Right renal cortex interstitium (tissue), 3 donors: ENCODE results near the gene FAU. TPM values are rescaled to one million over a fixed set of nuclear protein-coding genes. Genes with fewer than 3 reads are reported as not detected.

Source experiments
- DNase-seq, 3 donors: peaks; one replicate each; pipeline ENCODE4 v3.0.0-alpha.2; 2013; ENCODE audit warnings: low read depth in 3 of 3, low spot score in 2 of 3
- polyA plus RNA-seq, 3 donors: library from polyadenylated mRNA; unstranded; fragments of 120-200 nt; gene quantifications; one replicate each; pipeline ENCODE4 v1.2.1, GENCODE V29; 2013; ENCODE audit not compliant: insufficient read length in 3 of 3

FAU gene
- polyA plus RNA-seq, 3 donors, result 585 to 654 (median 621) TPM

DNA sequence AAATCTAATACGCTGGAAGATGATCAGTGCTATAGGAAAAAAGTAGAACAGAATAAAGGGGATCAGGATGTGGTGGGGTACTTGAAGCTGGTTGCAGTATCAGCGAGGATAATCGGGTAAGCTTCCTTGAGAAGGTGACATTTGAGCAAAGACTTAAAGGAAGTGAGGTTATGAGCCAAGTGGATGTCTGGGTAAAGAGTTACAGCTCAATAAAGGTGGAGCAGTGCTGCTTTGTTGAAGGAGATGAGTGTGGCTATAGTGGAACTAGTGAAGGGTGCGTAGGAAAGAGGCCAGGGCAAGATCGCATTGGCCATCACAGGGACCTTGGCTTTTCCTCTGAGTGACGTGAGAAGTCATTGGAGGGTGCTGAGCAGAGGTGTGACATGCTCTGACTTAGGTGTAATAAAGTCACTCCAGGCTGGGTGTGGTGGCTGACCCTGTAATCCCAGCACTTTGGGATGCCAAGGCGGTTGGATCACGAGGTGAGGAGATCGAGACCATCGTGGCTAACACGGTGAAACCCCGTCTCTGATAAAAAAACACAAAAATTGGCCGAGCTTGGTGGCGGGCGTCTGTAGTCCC lies 14.7 kb upstream of the FAU start:
- DNase-seq, result no peak

DNA sequence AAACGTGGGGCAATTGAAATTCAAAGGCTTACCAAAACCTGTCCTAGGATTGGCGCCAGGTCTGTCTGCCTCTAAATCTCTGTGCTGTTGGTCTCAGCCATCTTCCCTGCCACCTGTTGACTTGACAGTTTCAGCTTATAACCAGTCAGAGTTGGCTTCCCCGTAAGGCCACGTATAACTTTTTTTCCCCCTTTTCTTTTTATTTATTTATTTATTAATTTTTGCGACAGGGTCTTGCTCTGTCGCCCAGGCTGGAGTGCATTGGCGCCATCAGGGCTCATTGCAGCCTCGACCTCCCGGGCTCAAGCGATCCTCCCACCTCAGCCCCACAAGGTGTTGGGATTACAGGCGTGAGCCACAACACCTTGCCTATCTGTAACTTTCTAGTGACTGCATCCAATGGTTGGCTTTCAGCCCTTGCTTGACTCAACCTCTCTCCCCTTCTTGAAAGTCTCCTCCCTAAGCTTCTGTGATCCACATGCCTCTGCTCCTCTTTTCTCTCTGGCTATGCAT lies 13.8 kb upstream of the FAU start:
- DNase-seq, result no peak

DNA sequence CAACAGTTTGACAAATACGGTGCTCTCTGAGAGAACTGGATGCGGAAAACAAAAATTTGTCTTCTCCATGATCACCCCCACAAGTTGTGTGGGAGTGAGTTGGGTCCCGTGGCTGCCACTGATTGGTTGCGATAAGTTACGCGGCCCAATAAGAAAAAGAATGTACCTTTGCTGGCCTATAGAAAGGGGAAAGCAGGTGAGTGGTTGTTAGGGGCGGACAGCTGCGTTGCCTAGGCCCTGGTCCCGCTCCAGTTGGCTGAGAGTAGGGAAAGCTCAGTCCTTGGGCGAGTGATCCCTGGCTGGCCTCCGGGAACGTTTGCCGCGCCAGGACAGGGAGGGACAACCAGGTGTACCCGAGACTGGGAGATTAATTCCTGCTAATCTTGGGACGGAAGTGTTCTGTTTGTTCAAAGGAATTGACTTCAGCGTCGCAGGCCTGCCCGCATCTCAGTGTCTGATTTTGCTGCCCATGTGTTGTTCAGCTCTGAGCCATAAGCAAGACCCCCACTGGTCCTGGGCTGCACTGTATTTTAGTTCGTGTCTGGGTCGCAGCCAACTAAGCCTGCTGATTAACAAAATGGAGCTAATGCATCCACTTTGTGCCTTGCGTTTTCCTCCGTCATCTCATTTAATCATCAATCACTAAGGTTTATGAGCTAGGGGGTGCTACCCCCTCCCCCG lies 13.2 kb upstream of the FAU start:
- peak; percentile 91 to 95 (median 92) for DNase-seq

DNA sequence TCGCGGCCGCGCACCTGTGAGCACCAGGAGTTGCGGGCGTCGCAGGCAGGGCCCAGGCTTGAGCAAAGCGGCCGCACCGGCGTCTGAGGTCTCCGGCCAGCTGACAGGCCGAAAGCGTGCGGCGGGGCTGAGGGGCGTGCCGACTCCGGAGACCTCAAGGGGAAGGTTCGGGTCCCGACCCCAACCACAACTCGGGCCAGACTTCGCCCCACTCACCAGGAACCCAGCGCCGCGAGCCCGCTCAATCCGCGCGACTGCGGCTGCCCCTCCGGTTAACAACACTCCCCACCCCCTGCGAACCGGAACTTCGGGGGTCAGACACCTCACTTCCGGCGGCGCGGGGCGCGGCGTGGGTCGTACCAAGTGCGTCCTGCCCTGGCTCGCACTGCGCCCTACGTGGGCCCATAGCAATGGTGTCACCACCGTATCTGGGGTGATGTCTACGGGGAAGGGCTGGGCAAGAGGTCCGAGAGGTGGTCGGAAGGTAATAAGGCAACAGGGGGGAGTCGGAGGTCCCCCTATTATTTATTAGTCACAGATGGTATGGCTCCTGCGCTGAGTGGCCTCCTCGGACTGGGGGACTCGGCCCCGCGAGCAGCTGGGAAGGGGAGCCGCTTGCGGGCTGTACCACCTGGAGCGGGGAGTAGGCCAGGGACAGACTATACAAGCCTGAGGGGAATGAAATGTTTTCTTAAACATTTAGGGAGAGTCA lies 12.5 kb upstream of the FAU start, which contains the start of gene SYVN1:
Gene SYVN1 (minus strand): TSS at position 280 of the 712 bp plus-strand sequence. CDS start 918 bp downstream, outside the sequence.
- peak in 2 of 3 donors; percentile 81 to 89 for DNase-seq

DNA sequence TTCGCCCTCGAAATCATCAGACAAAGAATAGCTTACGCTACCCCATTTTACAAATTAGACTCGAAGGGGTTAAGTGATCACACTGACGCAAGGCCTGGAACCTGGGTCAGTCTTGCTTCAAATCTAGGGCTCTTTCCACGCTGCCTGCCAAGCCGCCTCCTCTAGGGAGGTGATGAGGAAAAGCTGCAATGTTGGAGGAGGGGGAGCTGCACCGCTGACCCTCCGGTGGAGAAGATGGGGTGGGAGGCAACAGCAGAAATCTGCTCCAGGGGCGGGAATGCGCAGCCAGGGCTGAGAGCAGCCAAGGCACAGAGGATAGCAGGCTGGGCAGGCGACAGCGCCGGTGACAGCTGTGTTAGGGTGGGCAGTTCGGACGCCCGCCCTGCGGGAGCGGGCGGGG lies 11.8 kb upstream of the FAU start:
- DNase-seq, result no peak

DNA sequence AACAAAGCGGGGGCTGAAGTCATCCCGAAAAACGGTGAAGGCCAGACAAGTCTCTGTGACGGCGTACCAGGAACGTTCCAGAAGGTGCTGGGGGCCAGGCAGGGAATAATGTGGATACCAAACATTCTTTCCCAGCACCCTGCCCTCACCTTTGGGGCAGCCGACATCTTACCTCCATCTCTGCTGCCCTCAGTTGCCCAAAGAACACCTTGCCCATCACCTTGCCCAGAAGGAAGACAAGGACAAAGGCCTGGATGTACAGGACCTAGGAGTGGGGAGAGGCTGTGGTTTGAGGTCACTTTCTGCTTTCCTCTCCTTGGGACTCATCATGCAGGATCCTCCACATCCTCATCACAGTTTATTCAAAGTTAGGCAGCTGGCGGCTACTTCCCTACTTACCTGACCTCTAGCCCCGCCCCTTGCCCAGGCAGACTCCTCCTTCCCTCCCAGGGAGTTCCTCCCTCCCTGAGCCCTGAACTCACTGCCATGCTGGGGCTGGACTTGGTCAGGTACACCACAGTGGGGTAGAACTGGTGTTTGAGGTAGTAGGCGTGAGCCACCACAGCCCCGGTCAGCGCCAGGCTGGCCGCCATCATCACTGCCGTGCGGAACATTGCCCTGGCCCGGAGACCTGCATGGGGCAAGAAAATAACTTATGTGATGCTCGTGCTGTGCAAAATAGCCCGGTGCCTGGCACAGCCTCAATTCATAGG lies 11.2 kb upstream of the FAU start:
- no peak for DNase-seq

DNA sequence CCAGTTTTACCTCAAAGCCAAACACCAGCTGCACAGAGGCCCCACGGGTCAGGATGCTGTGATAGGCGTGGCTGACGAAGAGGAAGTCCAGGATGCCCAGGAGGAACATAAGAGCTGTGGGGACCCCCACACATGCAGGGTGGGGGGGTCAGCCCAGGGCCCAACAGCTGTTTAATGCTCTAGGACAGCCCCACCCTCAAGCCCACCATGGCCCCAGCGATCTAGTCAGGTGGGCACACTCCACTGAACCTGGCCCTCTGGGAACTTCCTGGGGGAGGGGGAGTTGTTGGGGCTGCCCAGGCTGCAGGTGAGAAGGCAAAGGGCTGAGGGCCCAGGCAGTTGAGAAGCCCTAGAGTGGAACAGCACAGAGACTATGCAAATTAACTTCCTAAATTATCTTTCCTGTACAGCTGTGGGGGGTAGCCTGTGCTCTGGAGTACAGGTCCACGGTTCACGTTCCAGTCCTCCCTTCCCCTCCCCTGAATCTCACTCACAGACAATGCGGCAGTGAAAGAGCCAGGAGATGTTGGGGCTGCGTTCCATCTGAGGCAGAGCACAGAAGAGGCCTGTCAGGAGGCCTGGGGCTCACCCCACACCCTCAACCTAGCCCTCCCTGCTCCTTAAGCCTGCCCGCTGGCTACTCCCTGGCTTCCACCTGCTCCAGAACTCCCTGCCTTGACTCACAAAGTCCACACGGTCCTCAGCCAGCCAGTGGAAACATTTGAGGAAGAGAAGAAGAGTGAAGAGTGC lies 10.5 kb upstream of the FAU start:
- DNase-seq, result no peak

DNA sequence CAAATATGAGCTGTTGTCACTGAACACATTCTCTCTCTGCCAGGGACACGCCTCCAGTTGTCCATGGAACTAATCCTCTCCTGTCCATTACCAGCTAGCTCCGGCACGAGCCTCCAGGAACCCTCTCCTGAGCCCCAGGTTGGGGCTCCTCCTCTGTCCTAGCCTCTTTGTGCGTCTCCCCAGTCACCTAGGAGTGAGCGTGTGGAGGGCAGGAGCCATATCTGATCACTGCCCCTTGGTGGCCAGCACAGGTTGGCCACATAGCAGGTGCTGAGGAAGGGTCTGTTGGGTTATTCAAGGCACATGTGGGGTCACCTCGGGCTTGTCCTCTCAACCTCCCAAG lies 9.9 kb upstream of the FAU start:
- DNase-seq, result no peak

DNA sequence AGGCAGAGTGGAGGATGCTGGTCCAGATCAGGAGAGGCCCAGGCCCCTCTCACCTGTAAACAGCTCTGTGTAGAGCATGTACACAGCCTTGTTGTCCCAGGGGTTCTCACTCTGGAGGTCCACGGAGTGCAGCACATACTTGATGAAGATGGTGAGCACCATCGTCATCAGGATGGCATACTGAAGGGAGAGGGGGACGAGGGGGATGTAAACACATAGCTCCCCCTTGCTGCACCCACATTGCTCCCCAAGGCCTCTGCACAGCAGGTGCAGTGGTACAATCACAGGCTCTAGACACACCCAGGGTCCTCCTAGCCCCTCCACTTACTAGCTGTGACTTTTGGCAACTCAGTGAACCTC lies 9.5 kb upstream of the FAU start:
- no peak for DNase-seq

DNA sequence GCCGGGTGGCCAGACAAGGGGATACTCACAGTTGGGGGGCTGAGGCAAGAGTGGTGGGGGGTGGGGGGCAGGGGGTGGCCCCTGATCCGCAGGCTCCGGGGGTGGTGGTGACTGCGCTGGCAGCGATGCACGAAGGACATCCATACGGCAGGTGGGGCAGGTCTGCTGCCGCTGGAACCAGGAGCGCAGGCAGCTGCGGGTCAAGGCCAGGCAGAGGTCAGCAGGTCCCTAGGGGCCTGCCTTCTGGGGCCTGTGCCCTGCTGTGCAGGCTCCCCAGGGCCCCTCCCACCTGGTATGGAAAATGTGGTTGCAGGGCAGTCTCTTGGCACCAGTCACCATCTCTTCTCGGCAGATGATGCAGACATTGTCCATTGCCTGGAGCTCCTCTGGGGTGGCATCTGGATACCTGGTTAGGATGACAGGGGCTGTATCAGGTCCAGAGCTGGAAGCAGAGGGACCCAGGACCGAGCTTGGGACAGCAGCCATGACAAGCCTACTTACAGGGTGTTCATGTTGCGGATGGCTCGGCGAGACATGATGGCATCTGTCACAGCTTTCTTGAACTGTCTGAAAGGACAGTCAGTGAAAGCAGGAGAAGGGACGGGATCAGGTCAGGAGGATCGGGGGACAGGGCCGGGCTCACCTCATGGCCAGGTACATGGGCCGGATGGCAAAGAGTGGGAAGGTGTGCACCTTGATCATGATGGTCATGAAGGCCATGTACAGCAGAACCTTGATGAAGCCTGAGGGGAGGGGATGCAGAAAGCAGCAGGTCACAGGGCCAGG lies 8.9 kb upstream of the FAU start:
- DNase-seq, result no peak

DNA sequence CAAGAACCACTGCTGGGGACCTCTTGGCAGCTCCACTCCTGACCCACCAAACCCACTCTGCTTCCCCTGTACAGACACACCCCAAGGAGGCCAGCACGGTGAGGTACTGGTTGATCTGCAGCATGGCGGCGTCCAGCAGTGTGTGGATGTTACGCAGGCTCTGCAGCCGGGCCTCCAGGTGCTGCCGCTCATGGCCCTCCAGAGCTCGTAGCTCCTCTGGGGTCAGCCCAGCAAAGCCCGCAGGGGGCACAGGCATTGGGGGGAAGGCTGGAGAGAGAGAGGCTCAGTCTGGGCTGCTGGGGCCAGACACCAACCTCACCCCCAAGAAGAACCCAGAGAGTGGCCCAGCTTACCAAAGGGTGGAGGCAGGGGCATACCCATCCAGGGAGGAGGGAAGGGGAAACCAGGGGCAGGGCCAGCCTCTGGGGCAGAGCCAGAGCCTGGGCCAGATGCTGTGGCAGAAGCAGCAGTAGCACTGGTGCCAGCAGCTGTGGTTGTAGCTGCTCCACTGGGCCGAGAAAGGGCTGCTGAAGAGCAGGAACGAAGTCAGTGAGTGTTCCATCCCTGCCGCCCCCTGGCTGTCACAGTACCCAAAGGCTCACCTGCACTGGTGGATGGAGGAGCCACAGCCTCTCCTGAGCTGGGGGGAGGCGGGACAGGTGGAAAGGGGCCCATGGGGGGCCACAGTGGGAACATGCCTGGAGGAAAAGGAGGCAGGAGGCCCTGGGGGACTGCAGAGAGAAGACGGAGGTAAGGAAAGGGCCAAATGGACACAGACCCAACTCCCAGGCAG lies 7.9 kb upstream of the FAU start:
- no peak for DNase-seq

DNA sequence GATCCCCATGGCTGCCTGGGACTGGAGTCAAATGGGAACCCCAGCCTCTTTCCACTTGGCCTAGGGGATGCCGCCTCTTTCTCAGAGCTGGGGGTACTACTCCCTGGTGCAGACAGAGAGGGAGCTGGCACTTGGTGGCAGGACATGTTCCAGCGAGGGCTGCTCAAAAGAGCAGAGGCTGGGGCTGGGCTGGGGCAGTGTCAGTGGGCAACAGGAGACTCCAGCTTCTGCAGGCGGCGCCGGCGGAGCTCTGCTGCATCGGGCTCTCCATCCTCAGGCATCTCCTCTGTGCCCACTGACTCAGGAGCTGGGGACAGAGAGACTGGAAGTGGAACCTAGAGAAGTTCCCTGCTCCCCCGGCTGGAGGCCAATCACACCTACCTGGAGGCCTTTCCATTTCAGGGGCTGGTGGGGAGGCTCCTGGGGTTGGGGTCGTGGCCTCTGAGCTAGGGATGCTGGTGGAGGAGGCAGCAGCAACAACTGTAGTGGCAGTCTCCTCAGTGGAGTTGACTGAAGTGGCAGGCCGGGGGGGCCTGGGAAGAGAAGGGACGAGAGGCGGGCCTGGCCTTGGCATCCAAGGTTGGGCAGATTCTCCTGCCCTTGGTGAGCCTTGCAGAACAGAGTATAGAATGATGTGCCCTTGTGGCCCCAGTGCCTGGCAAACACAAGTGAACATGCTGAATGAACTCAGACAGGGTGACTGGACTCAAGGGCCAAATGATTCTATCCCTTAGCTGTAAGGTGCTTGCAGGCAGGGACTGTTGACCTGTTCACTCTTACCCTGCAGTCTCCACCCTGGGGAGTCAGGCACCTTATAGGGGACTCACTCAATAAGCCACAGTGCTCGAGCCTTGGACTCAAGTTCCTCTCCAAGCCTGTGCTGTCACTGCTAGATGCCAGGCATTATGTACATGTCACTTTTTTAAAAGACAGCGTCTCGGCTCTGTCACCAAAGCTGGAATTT lies 6.5 kb upstream of the FAU start:
- no peak for DNase-seq

DNA sequence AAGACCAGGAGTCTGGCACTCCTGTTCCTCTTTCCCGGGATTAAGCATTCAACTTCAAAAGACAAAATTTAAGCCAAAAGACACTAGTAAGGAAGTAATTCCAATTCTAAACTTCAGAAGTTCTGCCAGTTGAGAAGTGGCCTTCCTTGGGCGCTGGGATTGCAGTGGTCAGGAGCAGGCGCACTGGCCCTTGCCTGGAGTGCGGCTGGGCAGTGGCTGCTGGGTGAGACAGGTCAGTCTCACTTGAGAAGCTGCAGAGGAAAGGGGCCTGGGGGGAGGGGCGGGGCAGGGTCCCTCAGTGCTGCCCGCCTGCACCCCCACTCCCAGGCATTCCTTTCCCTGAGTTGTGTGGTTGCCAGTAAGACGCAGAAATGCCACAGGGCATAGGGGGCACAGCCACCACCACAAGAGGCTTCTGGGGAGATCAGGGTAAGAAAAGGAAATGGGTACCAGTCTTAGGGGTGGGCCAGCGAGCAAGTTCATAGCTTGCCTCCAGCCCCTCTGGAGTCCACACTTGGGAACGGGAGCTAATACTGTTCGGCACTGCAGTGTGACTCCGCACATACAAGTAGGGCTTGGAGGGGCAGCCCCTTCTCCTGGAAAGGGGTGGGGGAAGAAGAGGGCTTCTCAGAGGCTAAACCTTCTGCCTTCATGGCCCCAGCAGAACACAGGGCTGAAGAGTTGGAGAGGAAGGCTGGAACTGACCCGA lies 5.7 kb upstream of the FAU start:
- DNase-seq, result no peak

DNA sequence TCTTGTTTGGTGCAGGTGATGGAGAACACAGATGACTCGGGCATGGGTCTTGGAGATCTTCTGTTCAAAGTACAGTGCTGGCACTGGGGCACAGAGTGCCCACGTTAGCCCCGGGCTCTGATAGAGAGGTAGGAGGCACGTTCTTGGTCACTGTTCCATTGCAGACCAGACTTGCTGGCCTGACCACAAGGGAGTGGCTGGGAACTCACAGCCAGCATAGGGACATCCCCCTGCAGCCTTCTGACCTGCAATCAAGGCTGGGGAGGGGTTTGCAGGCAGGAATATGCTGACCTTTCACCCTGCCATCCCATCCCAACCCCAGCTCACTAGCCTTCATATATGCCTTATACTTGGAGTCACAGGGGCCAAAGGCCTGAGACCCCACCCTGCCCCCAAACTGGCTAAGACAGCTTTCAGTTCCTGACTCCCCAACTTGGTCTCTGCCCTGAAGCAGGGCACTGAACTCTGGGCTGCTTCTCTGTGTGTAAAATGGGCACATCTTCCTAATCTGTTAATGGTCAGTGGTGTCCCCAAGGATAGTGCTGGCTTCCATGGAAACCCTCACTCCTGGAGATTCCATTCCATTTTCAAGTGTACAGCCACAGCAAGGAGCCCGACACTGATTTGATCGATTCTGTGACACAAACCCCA lies 4.8 kb upstream of the FAU start:
- no peak for DNase-seq

DNA sequence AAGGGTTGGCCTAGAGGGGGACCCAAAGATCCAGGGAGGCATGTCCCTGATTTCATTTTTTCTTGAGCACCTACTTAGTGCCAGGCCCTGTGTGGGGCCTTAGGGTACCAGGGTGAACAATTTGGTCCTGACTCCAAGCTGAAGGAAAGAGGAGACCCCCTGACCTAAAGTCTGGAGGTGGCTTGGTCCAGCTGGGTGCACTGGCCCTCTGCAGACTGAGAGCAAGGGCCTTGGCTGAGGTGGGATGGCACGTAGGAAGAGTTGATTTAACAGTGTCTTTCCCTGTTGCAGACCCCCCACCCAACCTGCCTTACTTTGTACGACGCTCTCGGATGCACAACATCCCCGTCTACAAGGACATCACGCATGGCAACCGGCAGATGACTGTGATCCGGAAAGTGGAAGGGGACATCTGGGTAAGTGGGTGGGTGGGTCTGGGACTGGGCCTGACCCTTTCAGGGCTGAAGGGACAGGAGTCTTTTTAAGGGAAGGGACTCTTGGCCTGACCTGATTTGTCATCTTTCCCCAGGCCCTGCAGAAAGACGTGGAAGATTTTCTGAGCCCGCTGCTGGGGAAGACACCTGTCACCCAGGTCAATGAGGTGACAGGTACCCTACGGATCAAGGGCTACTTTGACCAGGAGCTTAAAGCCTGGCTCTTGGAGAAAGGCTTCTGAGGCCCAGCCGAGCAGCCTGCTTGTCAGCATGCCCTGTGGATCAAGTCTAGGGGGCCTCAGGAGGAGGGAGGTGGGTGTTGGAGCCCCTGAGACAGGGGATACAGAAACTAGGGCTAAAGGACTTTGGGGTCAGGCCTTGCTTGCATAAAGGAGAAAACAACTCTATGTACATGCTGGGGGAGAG lies 3.5 kb upstream of the FAU start:
- DNase-seq, result no peak
